OCI-LY7 (cell line): ENCODE results near the gene LRP1B. TPM values are rescaled to one million over a fixed set of nuclear protein-coding genes. Genes with fewer than 3 reads are reported as not detected.
A peak's percentile ranks its signal among the peaks of the same experiment; 100 is the strongest.

Experiments
- BruUV-seq: library from RNA; stranded (reverse); fragments of 400-500 nt; replicated peaks from 2 replicates; lab custom pipeline; 2021; lab: Mats Ljungman, UMichigan
- CTCF ChIA-PET: fragments of 300-600 bp; sonication (Branson Sonifier 250); formaldehyde crosslinking; loops from one replicate; lab custom pipeline; 2022; ENCODE audit warnings: antibody characterized with exemption; ENCODE audit not compliant: unreplicated experiment; lab: Charles Lee
- POLR2A ChIA-PET: fragments of 300-600 bp; sonication (Branson Sonifier 250); formaldehyde crosslinking; loops from one replicate; lab custom pipeline; 2022; ENCODE audit warnings: antibody characterized with exemption; lab: Charles Lee
- DNase-seq: peaks from one replicate; pipeline ENCODE4 v3.0.0-alpha.2; 2015; ENCODE audit warnings: low spot score
- H2AFZ ChIP-seq: fragments of 200-600 bp; sonication (generic), shearing (Covaris generic); 2 replicates; pipeline ENCODE4 v1.6.1; 2014; ENCODE audit warnings: mild to moderate bottlenecking, antibody characterized with exemption, low read length, moderate library complexity
- H3K27ac ChIP-seq: fragments of 200-600 bp; sonication (generic); 2 replicates; pipeline ENCODE4 v1.5.1; 2014; ENCODE audit warnings: mixed run types, low read depth, mild to moderate bottlenecking, moderate library complexity, low read length, inconsistent platforms; ENCODE audit not compliant: poor library complexity, severe bottlenecking
- H3K36me3 ChIP-seq: fragments of 200-600 bp; sonication (generic); 2 replicates; pipeline ENCODE4 v1.6.1; 2014; ENCODE audit warnings: mild to moderate bottlenecking, antibody characterized with exemption, low read length, moderate library complexity, mixed read lengths; ENCODE audit not compliant: insufficient read depth
- H3K4me1 ChIP-seq: fragments of 200-600 bp; sonication (generic); 2 replicates; pipeline ENCODE4 v1.5.1; 2014; ENCODE audit warnings: mild to moderate bottlenecking, low read length; ENCODE audit not compliant: insufficient read depth, poor library complexity, severe bottlenecking
- H3K4me2 ChIP-seq: fragments of 200-600 bp; sonication (generic); 2 replicates; pipeline ENCODE4 v1.6.1; 2014; ENCODE audit warnings: mild to moderate bottlenecking, low read length
- H3K4me3 ChIP-seq: fragments of 200-600 bp; sonication (generic); 2 replicates; pipeline ENCODE4 v1.5.1; 2014; ENCODE audit warnings: mild to moderate bottlenecking, low read depth, low read length; ENCODE audit not compliant: poor library complexity, severe bottlenecking
- H3K79me2 ChIP-seq: fragments of 200-600 bp; sonication (generic); 2 replicates; pipeline ENCODE4 v1.6.1; 2016; ENCODE audit warnings: low read depth, mild to moderate bottlenecking, low read length, moderate library complexity, mixed read lengths; ENCODE audit not compliant: insufficient read depth
- H3K9me2 ChIP-seq: fragments of 200-600 bp; sonication (generic); 2 replicates; pipeline ENCODE4 v1.6.1; 2016; ENCODE audit warnings: mild to moderate bottlenecking, low read length, mixed read lengths; ENCODE audit not compliant: insufficient read depth
- H3K9me3 ChIP-seq: fragments of 200-600 bp; sonication (generic); 2 replicates; pipeline ENCODE4 v1.6.1; 2014; ENCODE audit warnings: mild to moderate bottlenecking, mixed run types, low read length, mixed read lengths
- H4K20me1 ChIP-seq: fragments of 200-600 bp; sonication (generic); 2 replicates; pipeline ENCODE4 v1.6.1; 2014; ENCODE audit warnings: mild to moderate bottlenecking, antibody characterized with exemption, low read length, moderate library complexity, mixed read lengths; ENCODE audit not compliant: insufficient read depth
- CTCF ChIP-seq: fragments of 200-600 bp; sonication (generic); conservative IDR thresholded peaks from 2 replicates; pipeline ENCODE4 v1.5.1; 2014; ENCODE audit warnings: mild to moderate bottlenecking, antibody characterized with exemption, low read length, moderate library complexity, mixed read lengths
- EZH2phosphoT487 ChIP-seq: fragments of 200-600 bp; sonication (generic); IDR thresholded peaks from 2 replicates; pipeline ENCODE4 v1.6.1; 2018; ENCODE audit warnings: low read depth, borderline replicate concordance, mild to moderate bottlenecking, mixed run types, antibody characterized with exemption, low read length, moderate library complexity, mixed read lengths
- intact Hi-C: fragments of 100-400 bp; cut with micrococcal nuclease; formaldehyde crosslinking; loops from one replicate; pipeline ENCODE4 v1.10.0; 2022; ENCODE audit not compliant: unreplicated experiment
- total RNA-seq, 2 experiments: library from RNA; depleted of rRNA in 1 of 2; stranded (reverse); fragments of >200 nt in 1 of 2; shearing (Covaris generic) in 1 of 2; gene quantifications; 2 replicates each; pipeline ENCODE4 v1.2.3, GENCODE V29; 2014 to 2022

Gene LRP1B
- total RNA-seq, 2 experiments from 2014 or later, result not detected

- intact Hi-C loops, result no loop called here
Observed at GRCh38 chr2:140949932-140950331, 1180.9 kb downstream of the LRP1B start.

GRCh38 chr2:140947236-140947635 lies 1183.6 kb downstream of the LRP1B start:
- CTCF ChIA-PET, result no interaction called here
- no peak overlapping the region for H3K27ac ChIP-seq
- no peaks in the 10 kb centered on the region for H3K36me3 ChIP-seq
- TF ChIP-seq EZH2phosphoT487 (no peak), CTCF (no peak)
- no peak overlapping the region for H3K4me2 ChIP-seq
- no peak overlapping the region for H2AFZ ChIP-seq
- BruUV-seq, result no TSS peak
- intact Hi-C loops, result no loop called here
- POLR2A ChIA-PET, result no interaction called here
- H3K9me2 ChIP-seq, result no peaks in the 10 kb centered on the region
- H3K4me3 ChIP-seq, result no peak overlapping the region
- H3K4me1 ChIP-seq, result no peaks in the 10 kb centered on the region
- H4K20me1 ChIP-seq, result no peaks in the 10 kb centered on the region
- DNase-seq, result no peak
- H3K79me2 ChIP-seq, result no peaks in the 10 kb centered on the region
- no peaks in the 10 kb centered on the region for H3K9me3 ChIP-seq

More at GRCh38 chr2:140949932-140950331, 1180.9 kb downstream of the LRP1B start:
- H2AFZ ChIP-seq, result no peak overlapping the region
- CTCF ChIA-PET, result no interaction called here
- BruUV-seq, result no TSS peak
- TF ChIP-seq EZH2phosphoT487, result no peak
- TF ChIP-seq CTCF, result no peak
- H3K4me3 ChIP-seq, result no peak overlapping the region
- no peak for DNase-seq
- no peaks in the 10 kb centered on the region for H3K36me3 ChIP-seq
- POLR2A ChIA-PET, result no interaction called here
- no peaks in the 10 kb centered on the region for H3K9me2 ChIP-seq
- H3K79me2 ChIP-seq, result no peaks in the 10 kb centered on the region
- H3K27ac ChIP-seq, result no peak overlapping the region
- no peaks in the 10 kb centered on the region for H4K20me1 ChIP-seq
- H3K9me3 ChIP-seq, result no peaks in the 10 kb centered on the region
- no peaks in the 10 kb centered on the region for H3K4me1 ChIP-seq
- no peak overlapping the region for H3K4me2 ChIP-seq

GRCh38 chr2:140943867-140944266 lies 1186.9 kb downstream of the LRP1B start:
- H4K20me1 ChIP-seq, result no peaks in the 10 kb centered on the region
- no peak overlapping the region for H3K4me2 ChIP-seq
- CTCF ChIA-PET, result no interaction called here
- BruUV-seq, result no TSS peak
- no peak overlapping the region for H3K27ac ChIP-seq
- DNase-seq, result no peak
- POLR2A ChIA-PET, result interaction anchor here (0.5 kb wide), 1 partner anchor 388 kb away, joined by 3 read pairs; no protein-coding TSS in a partner anchor
- TF ChIP-seq EZH2phosphoT487, result no peak
- 0 out of 2 replicates have a peak, but pooled peaks have one; percentile 20 for TF ChIP-seq CTCF
- H3K9me3 ChIP-seq, result no peaks in the 10 kb centered on the region
- no peak overlapping the region for H3K4me3 ChIP-seq
- intact Hi-C loops, result no loop called here
- no peaks in the 10 kb centered on the region for H3K4me1 ChIP-seq
- no peaks in the 10 kb centered on the region for H3K9me2 ChIP-seq
- H2AFZ ChIP-seq, result no peak overlapping the region
- no peaks in the 10 kb centered on the region for H3K36me3 ChIP-seq
- no peaks in the 10 kb centered on the region for H3K79me2 ChIP-seq
